GM06990 (cell line): ENCODE results near the gene ATP5PD.

Source experiments
- DNase-seq: peaks from one replicate; pipeline ENCODE4 v3.0.0-alpha.2; 2011; ENCODE audit not compliant: insufficient read length; ENCODE audit errors: extremely low read depth
- H3K27me3 ChIP-seq: replicated peaks from 2 replicates; pipeline ENCODE4 v1.6.0; 2011; ENCODE audit warnings: low read length; ENCODE audit not compliant: control insufficient read depth, insufficient read depth
- H3K36me3 ChIP-seq: 2 replicates; pipeline ENCODE4 v1.5.1; 2011; ENCODE audit warnings: low read length; ENCODE audit not compliant: control insufficient read depth, insufficient read depth
- H3K4me3 ChIP-seq: replicated peaks from 2 replicates; pipeline ENCODE4 v1.5.1; 2011; ENCODE audit warnings: low read depth, mild to moderate bottlenecking, control low read depth, low read length
- CTCF ChIP-seq: IDR thresholded peaks from 2 replicates; pipeline ENCODE4 v1.5.1; 2011; ENCODE audit warnings: low read length, control low read depth, mild to moderate bottlenecking, inconsistent platforms; ENCODE audit not compliant: insufficient read depth, poor library complexity, severe bottlenecking

Gene ATP5PD

DNA sequence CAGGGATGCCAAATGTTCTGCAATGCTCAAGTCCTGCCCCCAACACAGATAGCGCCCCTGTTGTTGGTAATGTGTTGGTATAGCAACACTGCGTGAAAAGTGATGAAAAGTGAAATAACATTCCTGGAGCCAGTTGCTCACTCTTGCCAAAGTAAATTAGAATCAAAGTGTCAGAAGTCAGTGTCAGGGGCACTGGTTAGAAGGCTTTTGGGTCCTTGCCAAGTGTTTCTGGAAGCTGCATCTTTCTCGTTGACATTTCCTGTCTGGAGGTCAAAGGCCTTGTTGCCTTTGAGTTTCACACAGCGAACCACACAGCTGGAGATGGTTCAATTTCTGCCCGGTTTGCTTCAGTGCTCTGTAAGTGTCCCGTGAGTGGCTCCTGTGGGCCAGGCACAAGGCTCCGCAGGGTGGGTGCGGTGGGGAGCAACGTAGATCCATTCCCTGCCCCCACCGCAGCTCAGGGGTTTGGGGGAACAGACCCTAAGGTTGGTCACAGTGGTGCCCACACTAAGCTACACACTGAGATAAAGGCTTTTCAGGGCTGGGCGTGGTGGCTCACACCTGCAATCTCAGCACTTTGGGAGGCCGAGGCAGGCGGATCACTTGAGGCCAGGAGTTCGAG lies 37.4 kb upstream of the ATP5PD start:
- no peak for TF ChIP-seq CTCF
- no peak for DNase-seq
- H3K27me3 ChIP-seq: no peaks in the 10 kb centered on the region; the same call in 1 of the 2 replicates
- H3K36me3 ChIP-seq: no peaks in the 10 kb centered on the region
- no peak overlapping the region for H3K4me3 ChIP-seq

DNA sequence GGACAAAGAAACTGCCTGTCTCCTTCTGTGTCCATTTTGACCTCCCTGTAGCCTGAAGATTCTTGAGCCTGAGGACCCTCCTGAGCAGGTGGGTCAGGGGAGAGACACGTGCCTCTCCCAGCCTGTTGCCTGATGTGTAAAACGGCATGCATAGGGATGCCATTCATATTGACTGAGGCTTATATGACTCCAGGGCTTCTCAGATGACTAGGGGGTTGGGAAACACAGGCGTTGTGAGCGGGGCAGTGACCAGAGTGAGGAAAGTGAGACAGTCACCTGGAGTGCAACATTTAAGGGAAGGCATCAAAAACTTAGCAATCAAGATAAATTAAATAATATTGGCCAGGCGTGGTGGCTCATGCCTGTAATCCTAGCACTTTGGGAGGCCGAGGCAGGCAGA lies 35.9 kb upstream of the ATP5PD start:
- Histone ChIP-seq H3K36me3 (no peaks in the 10 kb centered on the region), H3K27me3 (no peaks in the 10 kb centered on the region), H3K4me3 (no peak overlapping the region)
- no peak for DNase-seq
- TF ChIP-seq CTCF: no peak

DNA sequence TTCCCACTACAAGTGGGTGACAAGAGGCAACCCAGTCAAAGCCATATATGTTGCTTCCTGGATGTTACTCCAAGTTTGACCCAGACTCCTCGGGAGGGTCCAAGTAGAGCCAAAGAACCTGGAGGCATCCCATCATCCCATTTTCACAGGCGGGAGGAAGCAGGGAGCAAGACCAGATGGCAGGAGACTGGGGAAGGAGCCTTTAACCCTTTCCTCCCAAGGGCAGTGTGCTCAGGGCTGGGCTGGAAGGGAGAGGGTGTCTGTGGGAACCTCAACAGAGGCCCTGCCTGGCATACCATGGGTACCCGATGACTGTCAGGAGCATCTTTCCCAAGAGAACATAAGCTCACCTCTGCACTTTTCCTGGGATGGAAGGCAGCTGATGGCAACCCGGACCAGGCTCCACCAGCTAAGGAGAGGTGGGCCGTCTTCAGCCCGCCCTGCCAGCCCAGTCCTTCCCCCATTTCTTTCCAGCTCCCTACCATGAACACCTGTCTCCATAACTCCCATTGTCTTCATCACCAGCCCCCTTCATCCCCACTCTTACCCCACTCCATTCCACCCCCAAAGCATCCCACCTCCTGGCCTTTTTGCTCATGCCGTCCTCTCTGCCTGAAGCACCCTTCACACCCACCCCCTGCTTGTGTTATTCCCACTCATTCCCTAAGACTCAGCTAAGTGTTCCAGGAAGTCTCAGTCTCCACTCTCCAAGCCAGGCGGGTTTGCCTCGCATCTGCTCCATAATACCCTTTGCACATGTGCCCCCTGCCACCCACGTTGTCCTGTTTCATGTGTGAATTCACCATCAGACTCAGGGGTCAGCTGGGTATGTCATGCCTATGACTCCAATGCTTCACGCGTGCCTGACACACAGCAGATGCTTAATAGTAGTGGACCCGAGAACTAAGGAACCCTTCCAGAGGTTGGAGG lies 35.1 kb upstream of the ATP5PD start:
- TF ChIP-seq CTCF: no peak
- H3K36me3 ChIP-seq: no peaks in the 10 kb centered on the region
- no peak for DNase-seq
- no peaks in the 10 kb centered on the region for H3K27me3 ChIP-seq
- no peak overlapping the region for H3K4me3 ChIP-seq

GRCh38 chr17:75079023-75079373 lies 32.2 kb upstream of the ATP5PD start:
- H3K27me3 ChIP-seq: no peaks in the 10 kb centered on the region
- DNase-seq: no peak
- no peaks in the 10 kb centered on the region for H3K36me3 ChIP-seq
- no peak for TF ChIP-seq CTCF
- H3K4me3 ChIP-seq: no peak overlapping the region

DNA sequence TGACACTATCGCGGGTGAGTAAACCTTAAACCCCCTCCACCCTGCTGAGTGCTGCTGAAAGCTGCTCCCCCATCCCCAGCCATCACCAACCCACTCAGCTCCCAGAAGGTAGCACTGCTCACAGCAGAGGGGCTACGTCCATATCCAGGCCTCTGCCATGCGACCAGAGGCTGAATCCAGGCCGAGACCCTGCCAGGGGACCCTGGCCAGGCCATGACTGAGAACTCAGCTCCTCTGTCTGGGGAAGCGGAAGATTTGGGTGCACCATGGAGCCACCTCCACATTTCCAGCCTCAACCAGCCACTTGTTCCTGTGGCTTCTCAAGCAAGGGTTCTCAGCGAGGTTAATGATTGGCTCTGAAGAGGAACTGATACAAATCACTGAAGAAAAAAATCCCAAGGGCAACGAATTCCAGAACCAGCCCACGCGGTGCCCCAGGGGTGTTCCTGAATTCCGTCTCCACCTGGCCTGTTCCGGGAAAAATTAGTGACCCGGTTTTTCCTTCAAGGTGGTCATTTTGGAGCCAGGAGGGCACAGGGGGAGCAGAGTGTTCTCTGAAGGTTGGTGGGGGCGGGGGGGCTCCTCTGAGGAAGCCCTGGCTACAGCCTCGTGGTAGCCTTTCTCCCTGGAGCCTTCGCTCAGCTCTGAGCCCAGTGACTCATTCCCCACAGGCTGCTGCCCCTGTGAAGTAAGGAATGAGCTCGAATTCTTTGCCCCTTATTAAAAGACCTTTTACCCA lies 31.7 kb upstream of the ATP5PD start:
- H3K27me3 ChIP-seq: no peaks in the 10 kb centered on the region
- no peak overlapping the region for H3K4me3 ChIP-seq
- H3K36me3 ChIP-seq: no peaks in the 10 kb centered on the region
- peak; percentile 56 for DNase-seq
- TF ChIP-seq CTCF: no peak
